ENCODE data around the gene DNAJA1.

DNA sequence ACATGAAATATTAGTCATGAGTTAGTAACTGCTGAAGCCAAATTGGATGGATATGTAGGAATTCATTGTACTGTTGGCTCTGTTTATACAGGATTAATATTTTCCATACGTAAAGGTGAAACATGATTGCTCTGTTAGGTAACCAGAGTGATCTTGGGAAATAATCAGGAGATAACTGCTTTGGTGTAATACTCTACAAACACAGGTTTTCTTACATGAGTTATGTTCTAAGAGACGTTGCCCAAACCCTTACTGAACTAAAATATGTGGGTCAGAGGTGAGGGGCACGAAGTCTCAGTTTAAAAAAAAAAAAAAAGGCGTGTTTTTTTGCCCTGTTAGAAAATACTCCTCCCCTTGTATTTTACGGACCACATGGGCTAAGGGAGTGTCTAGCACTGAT lies 7.8 kb downstream of the DNAJA1 start:
- TF ChIP-seq GATA2 (IDR thresholded peaks at IDR 0.05; ENCODE audit: low read depth, low read length) (no peak), GATA3 (IDR thresholded peaks at IDR 0.05; ENCODE audit: low read depth, low read length) (no peak)

All from SH-SY5Y (cell line).